Stimulated activated CD8-positive, alpha-beta memory T cell treated with anti-CD3 and anti-CD28 coated beads, Interleukin-12 subunit alpha, Interleukin-12 subunit beta, amount 100 ng/mL, for 24 hours (primary cell): Measurements from ENCODE around the gene HHATL.

Experiments
- DNase-seq: peaks from one replicate; pipeline ENCODE4 v3.0.0-alpha.2; 2020; ENCODE audit errors: extremely low read depth

The HHATL gene

GRCh38 chr3:42664438-42664803, 38.2 kb downstream of the HHATL start:
- no peak for DNase-seq

GRCh38 chr3:42663581-42664437, 38.8 kb downstream of the HHATL start:
- no peak for DNase-seq

GRCh38 chr3:42662813-42663535, 39.6 kb downstream of the HHATL start:
- no peak for DNase-seq

- no peak for DNase-seq
These were observed 40.4 kb downstream of the HHATL start for GRCh38 chr3:42662037-42662812.

GRCh38 chr3:42661593-42662022, 41.0 kb downstream of the HHATL start:
- DNase-seq, result no peak

GRCh38 chr3:42660898-42661297, 41.7 kb downstream of the HHATL start:
- DNase-seq, result no peak

GRCh38 chr3:42660131-42660715, 42.4 kb downstream of the HHATL start:
- DNase-seq, result no peak

- DNase-seq, result no peak
These were observed 43.0 kb downstream of the HHATL start for GRCh38 chr3:42659451-42660130.

- DNase-seq, result no peak
These were observed 43.7 kb downstream of the HHATL start for GRCh38 chr3:42658771-42659390.

- no peak for DNase-seq
These were observed 44.4 kb downstream of the HHATL start for GRCh38 chr3:42658091-42658770.

GRCh38 chr3:42657675-42658074, 44.9 kb downstream of the HHATL start:
- no peak for DNase-seq

- no peak for DNase-seq
These were observed 45.7 kb downstream of the HHATL start for GRCh38 chr3:42656680-42657610.

GRCh38 chr3:42655980-42656679, 46.5 kb downstream of the HHATL start:
- DNase-seq, result no peak

- no peak for DNase-seq
These were observed 47.2 kb downstream of the HHATL start for GRCh38 chr3:42655331-42655888.

GRCh38 chr3:42654331-42655201, 48.0 kb downstream of the HHATL start:
- DNase-seq, result no peak

- DNase-seq, result no peak
These were observed 48.9 kb downstream of the HHATL start, which contains the start of gene ZBTB47 for GRCh38 chr3:42653560-42654330. TSS of gene ZBTB47 (plus strand) at chr3:42653697. CDS start at chr3:42658356, 4,659 bp downstream.

- DNase-seq, result no peak
These were observed 49.4 kb downstream of the HHATL start for GRCh38 chr3:42653303-42653559.
